HepG2 (cell line): ENCODE results near the gene ALLC. TPM values are rescaled to one million over a fixed set of nuclear protein-coding genes. Genes with fewer than 3 reads are reported as not detected.

ENCODE experiments used
- ATF6 ChIP-seq: sonication (generic); formaldehyde crosslinking; conservative IDR thresholded peaks from 2 replicates; pipeline ENCODE4 v1.4.0; 2020; ENCODE audit warnings: missing genetic modification reagents
- CERS6 ChIP-seq: sonication (generic); formaldehyde crosslinking; IDR thresholded peaks from 2 replicates; pipeline ENCODE4 v1.5.0; 2020; ENCODE audit warnings: missing genetic modification reagents
- CHD4 ChIP-seq: fragments of 200-600 bp; sonication (generic); IDR thresholded peaks from 2 replicates; pipeline ENCODE4 v1.7.0; 2017; ENCODE audit warnings: mild to moderate bottlenecking, low read length, borderline replicate concordance
- KLF13 ChIP-seq: sonication (generic); formaldehyde crosslinking; IDR thresholded peaks from 2 replicates; pipeline ENCODE4 v1.4.0; 2020; ENCODE audit warnings: mild to moderate bottlenecking, missing genetic modification reagents
- MBNL3 ChIP-seq: fragments of 250-450 bp; sonication (Bioruptor Pico); conservative IDR thresholded peaks from 2 replicates; pipeline ENCODE4 v1.8.0; 2022; ENCODE audit warnings: mild to moderate bottlenecking, inconsistent platforms
- MYC ChIP-seq: sonication (generic); formaldehyde crosslinking; IDR thresholded peaks from 2 replicates; pipeline ENCODE4 v1.9.0; 2021; ENCODE audit warnings: missing genetic modification reagents, borderline replicate concordance
- SATB2 ChIP-seq: sonication (generic); formaldehyde crosslinking; IDR thresholded peaks from 2 replicates; pipeline ENCODE4 v1.5.0; 2020; ENCODE audit warnings: missing genetic modification reagents
- SP140L ChIP-seq: sonication (generic); formaldehyde crosslinking; IDR thresholded peaks from 2 replicates; pipeline ENCODE4 v1.4.0; 2020; ENCODE audit warnings: missing genetic modification reagents, borderline replicate concordance
- SRSF1 ChIP-seq: fragments of 200-400 bp; formaldehyde crosslinking; optimal IDR thresholded peaks from 2 replicates; pipeline ENCODE3; 2017; ENCODE audit warnings: mild to moderate bottlenecking, low read depth, low read length, moderate library complexity
- SYNCRIP ChIP-seq: fragments of 200-400 bp; formaldehyde crosslinking; IDR thresholded peaks from 2 replicates; pipeline ENCODE4 v1.6.1; 2018; ENCODE audit warnings: mild to moderate bottlenecking, low read depth, low read length; ENCODE audit not compliant: insufficient read depth
- TARDBP ChIP-seq: sonication (generic); formaldehyde crosslinking; IDR thresholded peaks from 2 replicates; pipeline ENCODE4 v1.8.0; 2022; ENCODE audit warnings: mild to moderate bottlenecking, missing genetic modification reagents
- ZBTB7B ChIP-seq: sonication (generic); formaldehyde crosslinking; IDR thresholded peaks from 2 replicates; pipeline ENCODE4 v1.4.0; 2020; ENCODE audit warnings: missing genetic modification reagents
- ZHX1 ChIP-seq: sonication (generic); formaldehyde crosslinking; IDR thresholded peaks from 2 replicates; pipeline ENCODE4 v1.8.1; 2022; ENCODE audit warnings: low read depth, mild to moderate bottlenecking, missing genetic modification reagents
- ZNF296 ChIP-seq: sonication (generic); formaldehyde crosslinking; conservative IDR thresholded peaks from 2 replicates; pipeline ENCODE4 v1.5.0; 2020; ENCODE audit warnings: mild to moderate bottlenecking, missing genetic modification reagents
- ZNF431 ChIP-seq: sonication (generic); formaldehyde crosslinking; IDR thresholded peaks from 2 replicates; pipeline ENCODE4 v1.9.0; 2022; ENCODE audit warnings: missing genetic modification reagents, low read depth, mild to moderate bottlenecking, borderline replicate concordance
- ZNF660 ChIP-seq: sonication (generic); formaldehyde crosslinking; IDR thresholded peaks from 2 replicates; pipeline ENCODE4 v1.5.1; 2020; ENCODE audit warnings: mild to moderate bottlenecking, low read depth, missing genetic modification reagents, borderline replicate concordance
- ZNF713 ChIP-seq: sonication (generic); formaldehyde crosslinking; IDR thresholded peaks from 2 replicates; pipeline ENCODE4 v1.4.0; 2020; ENCODE audit warnings: mild to moderate bottlenecking, missing genetic modification reagents
- polyA plus RNA-seq, 8 experiments: library from polyadenylated mRNA; depleted of rRNA in 3 of 8; stranded (reverse) in 7 of 8; unstranded in 1 of 8; fragments of >200 nt; fragmentation: Illumina TruSeq in 4 of 8; extraction: Trizol in 4 of 8; gene quantifications; 2 replicates each; pipeline versions ENCODE4 v1.2.1 to v1.2.3, GENCODE V29; 2011 to 2016; ENCODE audit warnings: low read depth in 4 of 8, missing spikeins in 1 of 8, mixed read lengths in 1 of 8; ENCODE audit not compliant: insufficient read depth in 1 of 8
- total RNA-seq, 5 experiments: library from RNA; depleted of rRNA; stranded (reverse); fragments of >200 nt; fragmentation: Illumina TruSeq; extraction: Trizol; gene quantifications; 2 replicates each; pipeline ENCODE4 v1.2.3, GENCODE V29; 2016; ENCODE audit warnings: low read depth in 1 of 5
- TF ChIP-seq, protein P1 (sequence below): sonication (generic); formaldehyde crosslinking; IDR thresholded peaks from 2 replicates; pipeline ENCODE4 v1.5.0; 2020; ENCODE audit warnings: mild to moderate bottlenecking, missing genetic modification reagents
- TF ChIP-seq, protein P2 (sequence below): sonication (generic); formaldehyde crosslinking; IDR thresholded peaks from 2 replicates; pipeline ENCODE4 v1.5.0; 2020; ENCODE audit warnings: missing genetic modification reagents

ALLC gene
- total and polyA plus RNA-seq, 2 of the 13 experiments (the other 11 are each of a cell fraction or from before 2014, with no cell fraction given): 0.08 to 0.11 TPM

GRCh38 chr2:3659447-3660432, 1.7 kb downstream of the ALLC start (continued):
- TF ChIP-seq, protein P1, sequence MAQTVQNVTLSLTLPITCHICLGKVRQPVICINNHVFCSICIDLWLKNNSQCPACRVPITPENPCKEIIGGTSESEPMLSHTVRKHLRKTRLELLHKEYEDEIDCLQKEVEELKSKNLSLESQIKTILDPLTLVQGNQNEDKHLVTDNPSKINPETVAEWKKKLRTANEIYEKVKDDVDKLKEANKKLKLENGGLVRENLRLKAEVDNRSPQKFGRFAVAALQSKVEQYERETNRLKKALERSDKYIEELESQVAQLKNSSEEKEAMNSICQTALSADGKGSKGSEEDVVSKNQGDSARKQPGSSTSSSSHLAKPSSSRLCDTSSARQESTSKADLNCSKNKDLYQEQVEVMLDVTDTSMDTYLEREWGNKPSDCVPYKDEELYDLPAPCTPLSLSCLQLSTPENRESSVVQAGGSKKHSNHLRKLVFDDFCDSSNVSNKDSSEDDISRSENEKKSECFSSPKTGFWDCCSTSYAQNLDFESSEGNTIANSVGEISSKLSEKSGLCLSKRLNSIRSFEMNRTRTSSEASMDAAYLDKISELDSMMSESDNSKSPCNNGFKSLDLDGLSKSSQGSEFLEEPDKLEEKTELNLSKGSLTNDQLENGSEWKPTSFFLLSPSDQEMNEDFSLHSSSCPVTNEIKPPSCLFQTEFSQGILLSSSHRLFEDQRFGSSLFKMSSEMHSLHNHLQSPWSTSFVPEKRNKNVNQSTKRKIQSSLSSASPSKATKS: no peak
- no peak for TF ChIP-seq ZNF660 (CRISPR knock-in tag)
- no peak for TF ChIP-seq SATB2 (CRISPR knock-in tag)
- no peak for TF ChIP-seq SP140L (CRISPR knock-in tag)
- TF ChIP-seq ATF6 (CRISPR knock-in tag): no peak
- no peak for TF ChIP-seq SRSF1
- TF ChIP-seq MBNL3 (CRISPR knock-in tag): no peak
- TF ChIP-seq ZNF713 (CRISPR knock-in tag): no peak
- no peak for TF ChIP-seq CHD4
- TF ChIP-seq SYNCRIP: no peak
- no peak for TF ChIP-seq ZBTB7B
- TF ChIP-seq TARDBP (CRISPR knock-in tag): peak; percentile 66; the same call in 1 of the 2 replicates
- TF ChIP-seq MYC (CRISPR knock-in tag): peak; percentile 52; the same call in 1 of the 2 replicates
- TF ChIP-seq ZHX1 (CRISPR knock-in tag): no peak
- TF ChIP-seq KLF13 (CRISPR knock-in tag): no peak
- TF ChIP-seq ZNF296 (CRISPR knock-in tag): no peak
- TF ChIP-seq ZNF431 (CRISPR knock-in tag): no peak
- TF ChIP-seq, protein P2, sequence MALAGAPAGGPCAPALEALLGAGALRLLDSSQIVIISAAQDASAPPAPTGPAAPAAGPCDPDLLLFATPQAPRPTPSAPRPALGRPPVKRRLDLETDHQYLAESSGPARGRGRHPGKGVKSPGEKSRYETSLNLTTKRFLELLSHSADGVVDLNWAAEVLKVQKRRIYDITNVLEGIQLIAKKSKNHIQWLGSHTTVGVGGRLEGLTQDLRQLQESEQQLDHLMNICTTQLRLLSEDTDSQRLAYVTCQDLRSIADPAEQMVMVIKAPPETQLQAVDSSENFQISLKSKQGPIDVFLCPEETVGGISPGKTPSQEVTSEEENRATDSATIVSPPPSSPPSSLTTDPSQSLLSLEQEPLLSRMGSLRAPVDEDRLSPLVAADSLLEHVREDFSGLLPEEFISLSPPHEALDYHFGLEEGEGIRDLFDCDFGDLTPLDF (CRISPR knock-in tag): no peak
- TF ChIP-seq CERS6 (CRISPR knock-in tag): no peak
